HepG2 (cell line): ENCODE results near the gene SBK3. TPM values are rescaled to one million over a fixed set of nuclear protein-coding genes. Genes with fewer than 3 reads are reported as not detected.
A peak's percentile ranks its signal among the peaks of the same experiment; 100 is the strongest.

Experiments used
- CEBPB ChIP-seq: IDR thresholded peaks from 2 replicates; pipeline ENCODE4 v1.6.1; 2011; ENCODE audit warnings: low read depth, low read length, improper control_type of control experiment, borderline replicate concordance
- ELF3 ChIP-seq: IDR thresholded peaks from 2 replicates; pipeline ENCODE4 v1.6.1; 2016; ENCODE audit warnings: missing genetic modification reagents, missing compliant biosample characterization
- ERF ChIP-seq: IDR thresholded peaks from 2 replicates; pipeline ENCODE4 v1.6.1; 2018; ENCODE audit warnings: missing biosample characterization, missing genetic modification reagents
- FOXK1 ChIP-seq: sonication (generic); formaldehyde crosslinking; IDR thresholded peaks from 2 replicates; pipeline ENCODE4 v1.4.0; 2020; ENCODE audit warnings: low read depth, missing genetic modification reagents, borderline replicate concordance
- GFI1 ChIP-seq: sonication (generic); formaldehyde crosslinking; IDR thresholded peaks from 2 replicates; pipeline ENCODE4 v1.5.0; 2020; ENCODE audit warnings: missing genetic modification reagents, mild to moderate bottlenecking, borderline replicate concordance
- HDAC1 ChIP-seq: sonication (generic); formaldehyde crosslinking; IDR thresholded peaks from 2 replicates; pipeline ENCODE4 v1.5.1; 2020; ENCODE audit warnings: mild to moderate bottlenecking, missing genetic modification reagents
- HMG20A ChIP-seq: IDR thresholded peaks from 2 replicates; pipeline ENCODE4 v1.6.1; 2016; ENCODE audit warnings: borderline replicate concordance
- HNF4A ChIP-seq: sonication (generic); formaldehyde crosslinking; IDR thresholded peaks from 2 replicates; pipeline ENCODE4 v1.4.0; 2020; ENCODE audit warnings: missing genetic modification reagents
- LCORL ChIP-seq, 2 experiments: fragments of 450-650 bp in 1 of 2; sonication (generic) in 1 of 2; formaldehyde crosslinking in 1 of 2; IDR thresholded peaks; 2 replicates each; pipeline versions ENCODE4 v1.5.0 to v1.6.1; 2017 to 2020; ENCODE audit warnings: antibody characterized with exemption in 1 of 2, missing genetic modification reagents in 1 of 2
- NFKBIZ ChIP-seq: IDR thresholded peaks from 2 replicates; pipeline ENCODE4 v1.6.1; 2018; ENCODE audit warnings: missing genetic modification reagents, missing compliant biosample characterization
- TBL1XR1 ChIP-seq: fragments of 150-350 bp; IDR thresholded peaks from 2 replicates; pipeline ENCODE4 v1.6.1; 2014; ENCODE audit warnings: borderline replicate concordance, low read length; ENCODE audit not compliant: partially characterized antibody
- TBX2 ChIP-seq: sonication (generic); formaldehyde crosslinking; IDR thresholded peaks from 2 replicates; pipeline ENCODE4 v1.5.0; 2020; ENCODE audit warnings: missing genetic modification reagents, mild to moderate bottlenecking, borderline replicate concordance
- TP53 ChIP-seq: sonication (generic); formaldehyde crosslinking; conservative IDR thresholded peaks from 2 replicates; pipeline ENCODE4 v1.4.0; 2020; ENCODE audit warnings: missing genetic modification reagents
- ZNF274 ChIP-seq: sonication (generic); formaldehyde crosslinking; IDR thresholded peaks from 2 replicates; pipeline ENCODE4 v1.5.1; 2020; ENCODE audit warnings: mild to moderate bottlenecking, missing genetic modification reagents
- ZNF407 ChIP-seq: sonication (generic); formaldehyde crosslinking; IDR thresholded peaks from one replicate; pipeline ENCODE4 v1.5.1; 2020; ENCODE audit warnings: mild to moderate bottlenecking, missing genetic modification reagents; ENCODE audit errors: not compliant biosample characterization
- ZNF432 ChIP-seq: sonication (generic); formaldehyde crosslinking; IDR thresholded peaks from 2 replicates; pipeline ENCODE4 v1.5.0; 2020; ENCODE audit warnings: missing genetic modification reagents, mild to moderate bottlenecking, borderline replicate concordance
- ZNF616 ChIP-seq: sonication (generic); formaldehyde crosslinking; IDR thresholded peaks from 2 replicates; pipeline ENCODE4 v1.5.0; 2020; ENCODE audit warnings: low read depth, mild to moderate bottlenecking, missing genetic modification reagents
- polyA plus RNA-seq, 8 experiments: library from polyadenylated mRNA; depleted of rRNA in 3 of 8; stranded (reverse) in 7 of 8; unstranded in 1 of 8; fragments of >200 nt; fragmentation: Illumina TruSeq in 4 of 8; extraction: Trizol in 4 of 8; gene quantifications; 2 replicates each; pipeline versions ENCODE4 v1.2.1 to v1.2.3, GENCODE V29; 2011 to 2016; ENCODE audit warnings: low read depth in 4 of 8, missing spikeins in 1 of 8, mixed read lengths in 1 of 8; ENCODE audit not compliant: insufficient read depth in 1 of 8
- total RNA-seq, 5 experiments: library from RNA; depleted of rRNA; stranded (reverse); fragments of >200 nt; fragmentation: Illumina TruSeq; extraction: Trizol; gene quantifications; 2 replicates each; pipeline ENCODE4 v1.2.3, GENCODE V29; 2016; ENCODE audit warnings: low read depth in 1 of 5
- TF ChIP-seq, protein P1 (sequence below): sonication (generic); formaldehyde crosslinking; IDR thresholded peaks from 2 replicates; pipeline ENCODE4 v1.4.0; 2020; ENCODE audit warnings: missing genetic modification reagents, borderline replicate concordance

Gene SBK3
- total and polyA plus RNA-seq, 2 of the 13 experiments (the other 11 are each of a cell fraction or from before 2014, with no cell fraction given) = 0.66 to 0.77 TPM

DNA sequence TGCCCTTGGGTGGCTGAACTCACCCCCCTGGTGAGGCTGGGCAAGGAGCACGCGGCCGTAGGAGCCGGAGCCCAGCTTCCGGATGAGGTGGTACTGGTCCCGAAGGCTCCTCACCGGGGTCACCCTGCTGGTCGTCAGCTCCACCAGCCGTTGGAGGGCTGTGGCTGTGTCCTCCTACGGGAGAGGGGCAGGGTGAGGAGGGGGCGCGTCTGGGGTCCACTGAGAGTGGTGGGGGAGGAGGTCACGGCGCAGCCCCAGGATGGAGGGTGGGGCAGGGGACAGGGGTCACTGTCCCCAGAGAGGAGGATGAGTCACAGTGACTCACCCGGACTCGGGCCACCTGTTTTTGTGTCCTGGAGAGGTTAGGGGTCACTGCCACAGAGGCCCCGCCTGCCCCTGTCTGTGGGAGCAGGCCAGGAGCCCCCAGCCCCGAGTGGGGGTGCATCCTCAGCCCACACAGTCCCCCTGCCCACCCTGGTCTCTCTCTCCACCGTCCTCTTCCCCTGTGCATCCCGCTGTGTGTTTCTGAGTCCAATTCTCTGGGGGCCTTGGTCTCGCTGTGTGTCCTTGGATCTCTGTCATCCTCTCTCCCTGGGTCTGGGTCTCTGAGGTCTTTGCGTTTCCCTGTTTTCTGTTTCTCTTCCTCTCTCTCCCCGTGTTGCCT is 435 bp downstream of the SBK3 start (continued):
- TF ChIP-seq HDAC1 (CRISPR knock-in tag) = peak; percentile 51; the same call in 1 of the 2 replicates
- 0 out of 2 replicates have a peak, but pooled peaks have one; percentile 36 for TF ChIP-seq ELF3
- no peak for TF ChIP-seq TP53
- TF ChIP-seq ZNF616 = 0 out of 2 replicates have a peak, but pooled peaks have one; percentile 22
- no peak for TF ChIP-seq ZNF407 (CRISPR knock-in tag)
- TF ChIP-seq TBL1XR1 = peak; percentile 22
- TF ChIP-seq, protein P1, sequence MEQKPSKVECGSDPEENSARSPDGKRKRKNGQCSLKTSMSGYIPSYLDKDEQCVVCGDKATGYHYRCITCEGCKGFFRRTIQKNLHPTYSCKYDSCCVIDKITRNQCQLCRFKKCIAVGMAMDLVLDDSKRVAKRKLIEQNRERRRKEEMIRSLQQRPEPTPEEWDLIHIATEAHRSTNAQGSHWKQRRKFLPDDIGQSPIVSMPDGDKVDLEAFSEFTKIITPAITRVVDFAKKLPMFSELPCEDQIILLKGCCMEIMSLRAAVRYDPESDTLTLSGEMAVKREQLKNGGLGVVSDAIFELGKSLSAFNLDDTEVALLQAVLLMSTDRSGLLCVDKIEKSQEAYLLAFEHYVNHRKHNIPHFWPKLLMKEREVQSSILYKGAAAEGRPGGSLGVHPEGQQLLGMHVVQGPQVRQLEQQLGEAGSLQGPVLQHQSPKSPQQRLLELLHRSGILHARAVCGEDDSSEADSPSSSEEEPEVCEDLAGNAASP (CRISPR knock-in tag) = peak; percentile 69; the same call in 1 of the 2 replicates
- peak; percentile 37; the same call in 1 of the 2 replicates for TF ChIP-seq FOXK1
- TF ChIP-seq ZNF274 = no peak
- no peak for TF ChIP-seq ZNF432 (CRISPR knock-in tag)
- TF ChIP-seq GFI1 (CRISPR knock-in tag) = no peak
- TF ChIP-seq HNF4A (CRISPR knock-in tag) = 0 out of 2 replicates have a peak, but pooled peaks have one; percentile 8
- no peak for TF ChIP-seq LCORL (IDR thresholded peaks at IDR 0.05)
- peak; percentile 81 for TF ChIP-seq LCORL (CRISPR knock-in tag; IDR thresholded peaks at IDR 0.05)
- TF ChIP-seq NFKBIZ (CRISPR knock-in tag) = no peak
- no peak for TF ChIP-seq CEBPB
- peak; percentile 61; the same call in 1 of the 2 replicates for TF ChIP-seq ERF
- peak; percentile 35; the same call in 1 of the 2 replicates for TF ChIP-seq HMG20A (CRISPR knock-in tag)
- peak; percentile 30; the same call in 1 of the 2 replicates for TF ChIP-seq TBX2
